GM10266 (cell line): Measurements from ENCODE around the gene CDK5RAP3.

ENCODE experiments used
- DNase-seq: peaks from one replicate; pipeline ENCODE4 v3.0.0; 2012; ENCODE audit errors: extremely low spot score
- TF ChIP-seq, protein P1 (sequence below): IDR thresholded peaks from 2 replicates; pipeline ENCODE4 v1.5.1; 2012; ENCODE audit warnings: mild to moderate bottlenecking, low read depth; ENCODE audit not compliant: control insufficient read depth, insufficient read depth; ENCODE audit errors: missing control alignments

CDK5RAP3 gene

GRCh38 chr17:48026502-48027321 is 55.8 kb downstream of the CDK5RAP3 start:
- TF ChIP-seq, protein P1, sequence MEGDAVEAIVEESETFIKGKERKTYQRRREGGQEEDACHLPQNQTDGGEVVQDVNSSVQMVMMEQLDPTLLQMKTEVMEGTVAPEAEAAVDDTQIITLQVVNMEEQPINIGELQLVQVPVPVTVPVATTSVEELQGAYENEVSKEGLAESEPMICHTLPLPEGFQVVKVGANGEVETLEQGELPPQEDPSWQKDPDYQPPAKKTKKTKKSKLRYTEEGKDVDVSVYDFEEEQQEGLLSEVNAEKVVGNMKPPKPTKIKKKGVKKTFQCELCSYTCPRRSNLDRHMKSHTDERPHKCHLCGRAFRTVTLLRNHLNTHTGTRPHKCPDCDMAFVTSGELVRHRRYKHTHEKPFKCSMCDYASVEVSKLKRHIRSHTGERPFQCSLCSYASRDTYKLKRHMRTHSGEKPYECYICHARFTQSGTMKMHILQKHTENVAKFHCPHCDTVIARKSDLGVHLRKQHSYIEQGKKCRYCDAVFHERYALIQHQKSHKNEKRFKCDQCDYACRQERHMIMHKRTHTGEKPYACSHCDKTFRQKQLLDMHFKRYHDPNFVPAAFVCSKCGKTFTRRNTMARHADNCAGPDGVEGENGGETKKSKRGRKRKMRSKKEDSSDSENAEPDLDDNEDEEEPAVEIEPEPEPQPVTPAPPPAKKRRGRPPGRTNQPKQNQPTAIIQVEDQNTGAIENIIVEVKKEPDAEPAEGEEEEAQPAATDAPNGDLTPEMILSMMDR = peak; percentile 97
- peak; percentile 85 for DNase-seq

- no peak for DNase-seq
- TF ChIP-seq, protein P1 = no peak
Measured at GRCh38 chr17:48027322-48027981, 56.5 kb downstream of the CDK5RAP3 start.

GRCh38 chr17:48028736-48029135 is 57.8 kb downstream of the CDK5RAP3 start:
- DNase-seq = no peak
- TF ChIP-seq, protein P1 = no peak

- DNase-seq = no peak
- TF ChIP-seq, protein P1 = no peak
Measured at GRCh38 chr17:48030531-48030930, 59.6 kb downstream of the CDK5RAP3 start.
